ENCODE data around the gene TMCO6. TPM values are rescaled to one million over a fixed set of nuclear protein-coding genes. Genes with fewer than 3 reads are reported as not detected.

Gene TMCO6
- total and polyA plus RNA-seq, 9 of the 15 experiments (the other 6 are each of a cell fraction or from before 2014, with no cell fraction given): 3.4 to 46.4 (median 16.7) TPM

DNA sequence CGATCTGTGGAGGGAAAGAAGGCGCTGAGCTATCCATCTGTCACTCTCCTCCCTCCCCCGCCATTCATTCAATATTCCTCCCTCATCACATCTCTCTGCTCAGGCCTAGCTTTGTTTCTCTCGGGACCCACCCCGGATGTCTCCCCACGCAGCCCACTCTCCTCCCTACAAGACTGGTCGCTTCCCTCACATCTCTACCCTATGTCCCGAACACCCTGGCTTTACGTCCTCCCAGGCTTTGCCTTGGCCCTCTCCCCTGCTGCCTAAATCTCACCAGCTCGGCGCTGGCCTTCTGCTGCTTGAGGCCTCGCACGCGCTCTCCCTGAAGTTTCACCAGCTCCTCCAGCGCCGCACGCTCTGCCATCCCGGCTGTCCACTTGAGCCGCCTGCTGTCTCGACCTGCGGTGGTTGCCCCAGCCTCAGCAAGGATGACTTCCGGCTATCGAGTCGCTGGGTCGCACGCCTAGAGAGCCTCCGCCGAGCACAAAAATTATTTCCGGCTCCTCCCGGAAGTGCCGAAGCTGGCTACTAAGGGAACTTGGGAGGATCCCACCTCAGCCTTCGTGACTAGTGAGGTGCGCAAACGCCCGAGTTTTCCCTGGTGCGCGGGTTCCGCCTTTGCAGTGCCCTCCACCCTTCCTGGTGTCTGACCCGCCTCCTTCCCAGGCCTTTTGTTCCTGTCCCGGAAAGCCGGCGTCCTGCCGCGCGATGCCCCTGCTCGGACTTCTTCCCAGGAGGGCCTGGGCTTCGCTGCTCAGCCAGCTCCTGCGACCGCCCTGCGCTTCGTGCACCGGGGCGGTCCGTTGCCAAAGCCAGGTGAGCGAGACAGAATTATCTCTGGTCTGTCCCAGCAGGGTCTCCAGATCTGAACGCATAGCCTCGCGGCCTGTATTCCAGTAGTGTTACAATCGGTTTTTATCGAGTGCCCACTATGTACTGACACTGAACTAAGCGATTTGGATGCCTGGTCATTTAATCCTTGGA, 52.0 kb downstream of the TMCO6 start, which contains the start of the genes HARS1 and HARS2 (continued):
- TF ChIP-seq, protein P1, sequence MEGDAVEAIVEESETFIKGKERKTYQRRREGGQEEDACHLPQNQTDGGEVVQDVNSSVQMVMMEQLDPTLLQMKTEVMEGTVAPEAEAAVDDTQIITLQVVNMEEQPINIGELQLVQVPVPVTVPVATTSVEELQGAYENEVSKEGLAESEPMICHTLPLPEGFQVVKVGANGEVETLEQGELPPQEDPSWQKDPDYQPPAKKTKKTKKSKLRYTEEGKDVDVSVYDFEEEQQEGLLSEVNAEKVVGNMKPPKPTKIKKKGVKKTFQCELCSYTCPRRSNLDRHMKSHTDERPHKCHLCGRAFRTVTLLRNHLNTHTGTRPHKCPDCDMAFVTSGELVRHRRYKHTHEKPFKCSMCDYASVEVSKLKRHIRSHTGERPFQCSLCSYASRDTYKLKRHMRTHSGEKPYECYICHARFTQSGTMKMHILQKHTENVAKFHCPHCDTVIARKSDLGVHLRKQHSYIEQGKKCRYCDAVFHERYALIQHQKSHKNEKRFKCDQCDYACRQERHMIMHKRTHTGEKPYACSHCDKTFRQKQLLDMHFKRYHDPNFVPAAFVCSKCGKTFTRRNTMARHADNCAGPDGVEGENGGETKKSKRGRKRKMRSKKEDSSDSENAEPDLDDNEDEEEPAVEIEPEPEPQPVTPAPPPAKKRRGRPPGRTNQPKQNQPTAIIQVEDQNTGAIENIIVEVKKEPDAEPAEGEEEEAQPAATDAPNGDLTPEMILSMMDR (IDR thresholded peaks at IDR 0.05 in 2 of 3, conservative IDR thresholded peaks at IDR 0.05 in 1 of 3; ENCODE audit: insufficient read depth in 2 of 3, low read depth in 1 of 3, low read length in 3 of 3): no peak
- TF ChIP-seq MAZ (CRISPR knock-in tag; conservative IDR thresholded peaks at IDR 0.05 in 1 of 2, IDR thresholded peaks at IDR 0.05 in 1 of 2) (peak; percentile 65 to 68; a peak in 3 of 4 replicates), ZNF165 (CRISPR knock-in tag; IDR thresholded peaks at IDR 0.05; ENCODE audit: borderline replicate concordance) (no peak), PML (IDR thresholded peaks at IDR 0.05; ENCODE audit: low read length) (peak; percentile 80), NCOR1 (IDR thresholded peaks at IDR 0.05) (peak; percentile 42; the same call in 1 of the 2 replicates), ARNT (IDR thresholded peaks at IDR 0.05) (peak; percentile 52 to 78; a peak in 3 of 4 replicates), SOX6 (IDR thresholded peaks at IDR 0.05) (peak; percentile 54; the same call in 1 of the 2 replicates), HLTF (IDR thresholded peaks at IDR 0.05) (peak; percentile 93), ARID1B (IDR thresholded peaks at IDR 0.05) (0 out of 2 replicates have a peak, but pooled peaks have one; percentile 31), BACH1 (tag; IDR thresholded peaks at IDR 0.05) (no peak), ETV5 (CRISPR knock-in tag; IDR thresholded peaks at IDR 0.05; ENCODE audit: low read depth) (peak; percentile 97), ZNF584 (CRISPR knock-in tag; IDR thresholded peaks at IDR 0.05; ENCODE audit: low read depth) (no peak), DACH1 (IDR thresholded peaks at IDR 0.05; ENCODE audit: partially characterized antibody) (no peak)
- TF ChIP-seq, protein P2, sequence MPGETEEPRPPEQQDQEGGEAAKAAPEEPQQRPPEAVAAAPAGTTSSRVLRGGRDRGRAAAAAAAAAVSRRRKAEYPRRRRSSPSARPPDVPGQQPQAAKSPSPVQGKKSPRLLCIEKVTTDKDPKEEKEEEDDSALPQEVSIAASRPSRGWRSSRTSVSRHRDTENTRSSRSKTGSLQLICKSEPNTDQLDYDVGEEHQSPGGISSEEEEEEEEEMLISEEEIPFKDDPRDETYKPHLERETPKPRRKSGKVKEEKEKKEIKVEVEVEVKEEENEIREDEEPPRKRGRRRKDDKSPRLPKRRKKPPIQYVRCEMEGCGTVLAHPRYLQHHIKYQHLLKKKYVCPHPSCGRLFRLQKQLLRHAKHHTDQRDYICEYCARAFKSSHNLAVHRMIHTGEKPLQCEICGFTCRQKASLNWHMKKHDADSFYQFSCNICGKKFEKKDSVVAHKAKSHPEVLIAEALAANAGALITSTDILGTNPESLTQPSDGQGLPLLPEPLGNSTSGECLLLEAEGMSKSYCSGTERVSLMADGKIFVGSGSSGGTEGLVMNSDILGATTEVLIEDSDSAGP (CRISPR knock-in tag; IDR thresholded peaks at IDR 0.05): no peak
- TF ChIP-seq, protein P3, sequence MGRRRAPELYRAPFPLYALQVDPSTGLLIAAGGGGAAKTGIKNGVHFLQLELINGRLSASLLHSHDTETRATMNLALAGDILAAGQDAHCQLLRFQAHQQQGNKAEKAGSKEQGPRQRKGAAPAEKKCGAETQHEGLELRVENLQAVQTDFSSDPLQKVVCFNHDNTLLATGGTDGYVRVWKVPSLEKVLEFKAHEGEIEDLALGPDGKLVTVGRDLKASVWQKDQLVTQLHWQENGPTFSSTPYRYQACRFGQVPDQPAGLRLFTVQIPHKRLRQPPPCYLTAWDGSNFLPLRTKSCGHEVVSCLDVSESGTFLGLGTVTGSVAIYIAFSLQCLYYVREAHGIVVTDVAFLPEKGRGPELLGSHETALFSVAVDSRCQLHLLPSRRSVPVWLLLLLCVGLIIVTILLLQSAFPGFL (CRISPR knock-in tag; IDR thresholded peaks at IDR 0.05): 0 out of 2 replicates have a peak, but pooled peaks have one; percentile 53
- TF ChIP-seq, protein P4, sequence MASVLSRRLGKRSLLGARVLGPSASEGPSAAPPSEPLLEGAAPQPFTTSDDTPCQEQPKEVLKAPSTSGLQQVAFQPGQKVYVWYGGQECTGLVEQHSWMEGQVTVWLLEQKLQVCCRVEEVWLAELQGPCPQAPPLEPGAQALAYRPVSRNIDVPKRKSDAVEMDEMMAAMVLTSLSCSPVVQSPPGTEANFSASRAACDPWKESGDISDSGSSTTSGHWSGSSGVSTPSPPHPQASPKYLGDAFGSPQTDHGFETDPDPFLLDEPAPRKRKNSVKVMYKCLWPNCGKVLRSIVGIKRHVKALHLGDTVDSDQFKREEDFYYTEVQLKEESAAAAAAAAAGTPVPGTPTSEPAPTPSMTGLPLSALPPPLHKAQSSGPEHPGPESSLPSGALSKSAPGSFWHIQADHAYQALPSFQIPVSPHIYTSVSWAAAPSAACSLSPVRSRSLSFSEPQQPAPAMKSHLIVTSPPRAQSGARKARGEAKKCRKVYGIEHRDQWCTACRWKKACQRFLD (CRISPR knock-in tag; IDR thresholded peaks at IDR 0.05): peak; percentile 30; the same call in 1 of the 2 replicates
- TF ChIP-seq, protein P5, sequence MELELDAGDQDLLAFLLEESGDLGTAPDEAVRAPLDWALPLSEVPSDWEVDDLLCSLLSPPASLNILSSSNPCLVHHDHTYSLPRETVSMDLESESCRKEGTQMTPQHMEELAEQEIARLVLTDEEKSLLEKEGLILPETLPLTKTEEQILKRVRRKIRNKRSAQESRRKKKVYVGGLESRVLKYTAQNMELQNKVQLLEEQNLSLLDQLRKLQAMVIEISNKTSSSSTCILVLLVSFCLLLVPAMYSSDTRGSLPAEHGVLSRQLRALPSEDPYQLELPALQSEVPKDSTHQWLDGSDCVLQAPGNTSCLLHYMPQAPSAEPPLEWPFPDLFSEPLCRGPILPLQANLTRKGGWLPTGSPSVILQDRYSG (tag; conservative IDR thresholded peaks at IDR 0.05; ENCODE audit: low read depth): no peak
- TF ChIP-seq, protein P6, sequence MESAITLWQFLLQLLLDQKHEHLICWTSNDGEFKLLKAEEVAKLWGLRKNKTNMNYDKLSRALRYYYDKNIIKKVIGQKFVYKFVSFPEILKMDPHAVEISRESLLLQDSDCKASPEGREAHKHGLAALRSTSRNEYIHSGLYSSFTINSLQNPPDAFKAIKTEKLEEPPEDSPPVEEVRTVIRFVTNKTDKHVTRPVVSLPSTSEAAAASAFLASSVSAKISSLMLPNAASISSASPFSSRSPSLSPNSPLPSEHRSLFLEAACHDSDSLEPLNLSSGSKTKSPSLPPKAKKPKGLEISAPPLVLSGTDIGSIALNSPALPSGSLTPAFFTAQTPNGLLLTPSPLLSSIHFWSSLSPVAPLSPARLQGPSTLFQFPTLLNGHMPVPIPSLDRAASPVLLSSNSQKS (CRISPR knock-in tag; IDR thresholded peaks at IDR 0.05): no peak

Measured in K562 (cell line).